Upper lobe of left lung (tissue), 6 donors: ENCODE measurements around the gene IGSF9B. TPM values are rescaled to one million over a fixed set of nuclear protein-coding genes. Genes with fewer than 3 reads are reported as not detected.

Experiments used
- ATAC-seq, 2 donors: fragments of 200-7000 bp; cut with Tn5 transposase; one replicate each; pipeline ENCODE4 v1.9.1; 2022; ENCODE audit warnings: mild to moderate bottlenecking in 2 of 2, moderate library complexity in 2 of 2; ENCODE audit not compliant: low FRiP score in 2 of 2
- DNase-seq, 2 donors: peaks; one replicate each; pipeline ENCODE4 v3.0.0-alpha.2; 2019 to 2020
- H3K27ac ChIP-seq, 4 donors: fragments of 200-600 bp; sonication (generic); one replicate each; pipeline ENCODE4 v1.5.1; 2016 to 2019
- H3K27me3 ChIP-seq, 4 donors: fragments of 200-600 bp; sonication (generic); one replicate each; pipeline ENCODE4 v1.5.1; 2017 to 2019
- H3K36me3 ChIP-seq, 4 donors: fragments of 200-600 bp; sonication (generic); one replicate each; pipeline ENCODE4 v1.5.1; 2016 to 2019
- H3K4me1 ChIP-seq, 4 donors: fragments of 200-600 bp; sonication (generic); one replicate each; pipeline ENCODE4 v1.5.1; 2018 to 2019
- H3K4me3 ChIP-seq, 4 donors: fragments of 200-600 bp; sonication (generic); one replicate each; pipeline ENCODE4 v1.5.1; 2017 to 2019; ENCODE audit warnings: mild to moderate bottlenecking in 2 of 4, moderate library complexity in 1 of 4
- H3K9me3 ChIP-seq, 4 donors: fragments of 200-600 bp; sonication (generic); one replicate each; pipeline ENCODE4 v1.5.1; 2018 to 2019
- EP300 ChIP-seq, 4 donors: sonication (generic); formaldehyde crosslinking; IDR thresholded peaks; one replicate each; pipeline ENCODE4 v1.5.1; 2017; ENCODE audit warnings: antibody characterized with exemption in 4 of 4, control low read depth in 2 of 4
- POLR2A ChIP-seq, 4 donors: fragments of 450-650 bp; IDR thresholded peaks; one replicate each; pipeline ENCODE4 v1.5.1; 2016 to 2017; ENCODE audit warnings: antibody characterized with exemption in 4 of 4, mild to moderate bottlenecking in 2 of 4
- POLR2AphosphoS5 ChIP-seq, 2 donors: sonication (generic); formaldehyde crosslinking; IDR thresholded peaks; one replicate each; pipeline ENCODE4 v1.5.1; 2017; ENCODE audit warnings: antibody characterized with exemption in 2 of 2
- WGBS, 2 donors: methylation state at CpG; one replicate each; pipeline ENCODE4 v1.1.5; 2017 to 2018; 5-methylcytosine and 5-hydroxymethylcytosine counted together
- total RNA-seq, 6 donors: library from RNA; depleted of rRNA in 4 of 6; stranded (reverse); fragments of >200 nt in 4 of 6; gene quantifications; one replicate each; pipeline versions ENCODE4 v1.1.0 to v1.2.1, GENCODE V29; 2016 to 2021
- TF ChIP-seq, protein P1 (sequence below), 6 experiments: fragments of 450-650 bp in 4 of 6; fragments of 200-600 bp in 2 of 6; sonication (generic) in 2 of 6; IDR thresholded peaks; one replicate each; pipeline ENCODE4 v1.5.1; 2016 to 2019; ENCODE audit warnings: antibody characterized with exemption in 6 of 6
- donor health status: DM: no; HTN: no; CAD: no; lungs with moderate emphysema.
- donor health status: DM: no; HTN: yes; CAD: no; lungs with severe emphysema.

IGSF9B gene
- total RNA-seq, 6 donors from 2014 or later: 1.6 to 13.6 (median 5.3) TPM

DNA sequence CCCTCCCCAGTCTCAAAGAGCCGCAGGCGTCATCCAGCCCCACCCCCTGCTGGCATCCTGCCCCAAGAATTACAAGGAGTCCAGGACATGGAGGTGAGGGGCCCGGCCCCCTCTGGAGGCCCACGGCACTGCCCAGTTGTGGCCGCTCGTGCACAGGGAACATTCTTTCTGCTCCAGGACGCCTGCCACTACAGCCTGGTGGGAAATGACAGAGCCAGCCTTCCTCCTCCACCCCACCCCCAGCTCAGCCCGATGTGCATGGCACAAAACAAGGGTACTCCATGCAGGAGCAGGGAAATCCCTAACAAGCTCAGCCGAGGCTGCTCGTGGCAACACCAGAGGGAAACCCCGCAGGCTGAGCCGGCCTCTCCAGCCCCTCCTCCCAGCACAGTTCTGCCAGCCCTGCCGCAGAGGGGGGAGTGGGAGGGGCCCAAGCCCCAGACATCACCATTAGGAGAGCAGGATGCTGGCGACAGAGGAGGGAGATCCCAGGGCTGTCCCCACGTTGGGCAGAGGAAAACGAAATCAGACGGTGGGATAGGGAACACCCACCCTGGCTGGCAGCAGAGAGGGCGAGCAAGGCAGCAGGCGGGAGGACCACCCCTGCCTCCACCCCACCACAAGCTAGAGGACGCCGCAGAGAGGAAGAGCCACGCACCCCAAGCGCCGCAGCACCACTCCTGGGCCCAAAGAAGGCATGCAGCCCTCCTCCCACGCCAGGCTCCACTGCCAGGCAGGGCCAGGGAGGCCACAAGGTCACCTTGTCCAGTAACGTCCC lies 10.0 kb downstream of the IGSF9B start:
- peak in 1 of 2 donors; percentile 49 for ATAC-seq
- Histone ChIP-seq H3K4me1 (peaks cover 11 to 35% (median 17%) of the 10 kb centered on the region in 4 donors), H3K36me3 (no peaks in the 10 kb centered on the region), H3K4me3 (no peak overlapping the region), H3K27ac (no peak overlapping the region), H3K9me3 (no peaks in the 10 kb centered on the region), H3K27me3 (peaks cover 0 to 15% (median 2%) of the 10 kb centered on the region in 4 donors)
- no peak for DNase-seq
- 10 to 26% methylated on average over 8 to 25 of the region's 26 CpGs for WGBS, 2 donors
- TF ChIP-seq, protein P1, sequence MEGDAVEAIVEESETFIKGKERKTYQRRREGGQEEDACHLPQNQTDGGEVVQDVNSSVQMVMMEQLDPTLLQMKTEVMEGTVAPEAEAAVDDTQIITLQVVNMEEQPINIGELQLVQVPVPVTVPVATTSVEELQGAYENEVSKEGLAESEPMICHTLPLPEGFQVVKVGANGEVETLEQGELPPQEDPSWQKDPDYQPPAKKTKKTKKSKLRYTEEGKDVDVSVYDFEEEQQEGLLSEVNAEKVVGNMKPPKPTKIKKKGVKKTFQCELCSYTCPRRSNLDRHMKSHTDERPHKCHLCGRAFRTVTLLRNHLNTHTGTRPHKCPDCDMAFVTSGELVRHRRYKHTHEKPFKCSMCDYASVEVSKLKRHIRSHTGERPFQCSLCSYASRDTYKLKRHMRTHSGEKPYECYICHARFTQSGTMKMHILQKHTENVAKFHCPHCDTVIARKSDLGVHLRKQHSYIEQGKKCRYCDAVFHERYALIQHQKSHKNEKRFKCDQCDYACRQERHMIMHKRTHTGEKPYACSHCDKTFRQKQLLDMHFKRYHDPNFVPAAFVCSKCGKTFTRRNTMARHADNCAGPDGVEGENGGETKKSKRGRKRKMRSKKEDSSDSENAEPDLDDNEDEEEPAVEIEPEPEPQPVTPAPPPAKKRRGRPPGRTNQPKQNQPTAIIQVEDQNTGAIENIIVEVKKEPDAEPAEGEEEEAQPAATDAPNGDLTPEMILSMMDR (IDR thresholded peaks at IDR 0.05): no peak
- TF ChIP-seq POLR2AphosphoS5 (IDR thresholded peaks at IDR 0.05): no peak
- TF ChIP-seq EP300 (IDR thresholded peaks at IDR 0.05): no peak
- TF ChIP-seq POLR2A (IDR thresholded peaks at IDR 0.05): no peak

DNA sequence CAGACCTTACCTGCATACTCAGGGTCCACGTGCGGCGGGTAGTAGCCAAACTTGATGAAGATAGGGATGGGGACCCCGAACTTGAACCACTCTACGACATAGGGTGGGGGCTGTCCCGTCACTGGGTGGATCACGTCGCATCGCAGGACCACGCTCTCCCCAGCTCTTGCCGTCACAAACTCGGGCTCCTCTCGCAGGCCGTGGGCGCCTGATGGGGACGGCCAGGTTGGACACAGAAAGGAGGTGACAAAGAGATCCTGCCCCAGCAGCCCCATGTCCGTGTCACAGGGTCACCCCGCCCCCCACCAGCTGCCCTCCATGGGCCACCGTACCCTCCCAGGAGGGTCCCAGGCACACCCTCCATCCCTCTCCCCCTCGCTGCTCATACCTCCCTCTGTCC lies 10.7 kb downstream of the IGSF9B start:
- TF ChIP-seq EP300 (IDR thresholded peaks at IDR 0.05) (no peak), POLR2A (IDR thresholded peaks at IDR 0.05) (no peak), POLR2AphosphoS5 (IDR thresholded peaks at IDR 0.05) (no peak)
- TF ChIP-seq, protein P1 (IDR thresholded peaks at IDR 0.05): no peak
- WGBS, 2 donors: 75 to 79% methylated on average over 10 to 20 of the region's 20 CpGs
- Histone ChIP-seq H3K27ac (no peak overlapping the region), H3K36me3 (no peaks in the 10 kb centered on the region), H3K4me3 (no peak overlapping the region), H3K9me3 (no peaks in the 10 kb centered on the region), H3K27me3 (peaks cover 0 to 9% (median 2%) of the 10 kb centered on the region in 4 donors), H3K4me1 (peaks cover 11 to 29% (median 17%) of the 10 kb centered on the region in 4 donors)
- DNase-seq (peak in 1 of 2 donors; percentile 73), ATAC-seq (no peak)

DNA sequence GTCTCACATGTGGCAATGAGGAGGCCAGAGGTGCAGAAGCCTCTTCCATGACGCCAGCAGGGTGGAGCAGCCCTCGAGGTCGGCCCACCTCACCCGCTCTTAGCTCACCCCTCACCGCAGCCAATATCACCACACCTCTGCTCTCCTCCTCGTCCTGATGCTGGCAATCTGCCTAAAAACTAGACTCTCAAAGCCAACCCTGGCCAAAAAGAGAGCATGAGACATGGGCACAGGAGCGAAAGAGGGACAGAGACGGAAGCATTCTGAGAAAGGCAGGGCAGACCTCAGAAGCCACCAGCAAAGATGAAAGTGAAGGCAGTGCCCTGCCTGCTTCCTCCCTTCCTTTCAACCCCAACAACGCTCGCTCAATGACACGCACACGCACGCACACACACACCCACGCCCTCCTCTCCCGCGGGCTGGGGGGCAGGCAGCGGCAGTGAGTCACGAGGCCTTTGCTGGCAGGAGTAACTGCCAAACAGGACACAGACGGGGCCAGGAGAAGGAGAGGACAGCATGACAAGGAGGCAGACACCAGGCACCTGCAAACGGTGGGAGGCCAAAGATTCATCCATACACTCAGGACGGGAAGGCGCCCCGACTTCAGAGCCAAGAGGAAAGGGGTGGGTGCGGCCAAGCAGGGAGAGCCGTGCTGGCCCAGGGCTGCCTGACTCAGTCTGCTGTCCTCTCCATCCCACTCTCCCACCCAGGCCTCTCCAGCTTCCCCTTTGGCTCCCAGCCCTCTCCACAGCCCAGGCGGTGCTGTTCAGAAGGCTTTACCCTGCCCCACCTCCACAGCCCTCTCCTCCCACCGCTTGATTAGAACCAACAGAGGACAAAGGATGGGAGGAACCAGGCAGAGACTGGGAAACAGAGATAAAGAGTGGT lies 11.4 kb downstream of the IGSF9B start:
- peak in 1 of 2 donors; percentile 76 for DNase-seq
- peak overlapping the region in 1 of 4 donors; percentile 31 for H3K27ac ChIP-seq

DNA sequence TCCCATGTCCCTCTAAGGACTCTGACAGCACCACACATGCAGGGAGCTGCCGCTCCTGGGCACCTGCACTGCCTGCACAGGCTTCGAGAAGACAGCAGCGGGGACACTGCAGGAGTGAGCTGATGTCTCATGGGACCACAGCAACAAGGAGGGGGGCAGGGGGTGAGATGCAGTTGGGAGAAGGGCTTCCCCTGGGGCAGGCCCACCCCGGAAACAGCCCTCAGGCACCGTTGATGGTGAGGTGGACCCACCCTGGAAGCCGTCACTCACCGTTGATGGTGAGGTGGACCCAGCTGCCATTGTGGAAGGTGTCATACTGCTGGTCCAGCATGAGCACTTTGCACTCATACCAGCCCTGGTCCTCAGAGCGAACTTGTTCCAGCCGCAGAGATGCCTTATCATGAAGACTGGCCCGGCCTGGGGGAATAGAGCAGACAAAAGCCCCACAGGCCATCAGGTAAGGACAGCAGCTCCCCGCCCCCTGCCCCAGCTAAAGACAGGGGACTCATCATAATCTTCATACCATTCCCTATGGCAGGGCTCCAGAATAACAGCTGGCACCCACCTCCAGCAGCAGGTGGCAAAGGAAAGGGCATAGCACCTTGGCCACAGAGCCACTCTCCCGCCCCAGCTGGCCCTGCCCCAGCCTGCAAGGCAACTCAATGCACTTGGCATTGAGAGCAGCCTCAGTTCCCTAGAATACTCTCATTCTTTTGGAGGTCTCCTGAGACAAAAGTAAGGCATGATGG lies 12.6 kb downstream of the IGSF9B start:
- no peaks in the 10 kb centered on the region for H3K36me3 ChIP-seq
- TF ChIP-seq POLR2AphosphoS5 (IDR thresholded peaks at IDR 0.05): no peak
- TF ChIP-seq POLR2A (IDR thresholded peaks at IDR 0.05): no peak
- no peak for TF ChIP-seq EP300 (IDR thresholded peaks at IDR 0.05)
- TF ChIP-seq, protein P1 (IDR thresholded peaks at IDR 0.05): no peak
- no peaks in the 10 kb centered on the region for H3K9me3 ChIP-seq
- no peaks in the 10 kb centered on the region for H3K27me3 ChIP-seq
- DNase-seq (peak in 1 of 2 donors; percentile 41), ATAC-seq (no peak)
- peak overlapping the region in 1 of 4 donors; percentile 31 for H3K27ac ChIP-seq
- H3K4me1 ChIP-seq: peaks cover 11 to 27% (median 17%) of the 10 kb centered on the region in 4 donors
- 91 to 96% methylated on average over 9 to 12 of the region's 12 CpGs for WGBS, 2 donors
- H3K4me3 ChIP-seq: no peak overlapping the region

More for the DNA sequence above, 11.4 kb downstream of the IGSF9B start:
- WGBS, 2 donors: 44 to 56% methylated on average over 16 to 26 of the region's 27 CpGs
- TF ChIP-seq POLR2AphosphoS5 (IDR thresholded peaks at IDR 0.05) (no peak), EP300 (IDR thresholded peaks at IDR 0.05) (no peak), POLR2A (IDR thresholded peaks at IDR 0.05) (no peak)
- TF ChIP-seq, protein P1 (IDR thresholded peaks at IDR 0.05): no peak
- H3K36me3 ChIP-seq: no peaks in the 10 kb centered on the region
- peaks cover 11 to 27% (median 17%) of the 10 kb centered on the region in 4 donors for H3K4me1 ChIP-seq
- peaks cover 0 to 6% (median 2%) of the 10 kb centered on the region in 4 donors for H3K27me3 ChIP-seq
- H3K4me3 ChIP-seq: peak overlapping the region in 3 of 4 donors; percentile 3 to 13 (median 8)
- ATAC-seq: peak in 1 of 2 donors; percentile 86
- H3K9me3 ChIP-seq: no peaks in the 10 kb centered on the region
